Peyer's patch (tissue), 4 donors: ENCODE measurements around the gene ACVR1. TPM values are rescaled to one million over a fixed set of nuclear protein-coding genes. Genes with fewer than 3 reads are reported as not detected.

Source experiments
- DNase-seq, 3 donors: peaks; one replicate each; pipeline ENCODE4 v3.0.0-alpha.2; 2017 to 2019
- H3K27ac ChIP-seq, 4 donors: fragments of 200-600 bp; sonication (generic); one replicate each; pipeline ENCODE4 v1.5.1; 2016 to 2019
- H3K27me3 ChIP-seq, 2 donors: fragments of 200-600 bp; sonication (generic); one replicate each; pipeline ENCODE4 v1.5.1; 2019
- H3K36me3 ChIP-seq, 3 donors: fragments of 200-600 bp; sonication (generic); one replicate each; pipeline ENCODE4 v1.5.1; 2016 to 2019
- H3K4me1 ChIP-seq, 4 donors: fragments of 200-600 bp; sonication (generic); one replicate each; pipeline ENCODE4 v1.5.1; 2016 to 2019
- H3K4me3 ChIP-seq, 4 donors: fragments of 200-600 bp; sonication (generic); 1 replicate in 3 of 4; 2 replicates in 1 of 4; pipeline ENCODE4 v1.5.1; 2016 to 2019; ENCODE audit warnings: mild to moderate bottlenecking in 1 of 4
- H3K9me3 ChIP-seq, 4 donors: fragments of 200-600 bp; sonication (generic); one replicate each; pipeline ENCODE4 v1.5.1; 2016 to 2019; ENCODE audit warnings: mild to moderate bottlenecking in 1 of 4
- POLR2A ChIP-seq, 2 donors: fragments of 450-650 bp; IDR thresholded peaks; one replicate each; pipeline ENCODE4 v1.5.1; 2017; ENCODE audit warnings: antibody characterized with exemption in 2 of 2, mild to moderate bottlenecking in 2 of 2, moderate library complexity in 2 of 2
- total RNA-seq, 4 donors: library from RNA; depleted of rRNA; stranded (reverse); fragments of >200 nt; gene quantifications; one replicate each; pipeline ENCODE4 v1.1.0, GENCODE V29; 2016
- TF ChIP-seq, protein P1 (sequence below), 6 experiments: fragments of 450-650 bp in 4 of 6; fragments of 200-600 bp in 2 of 6; sonication (generic) in 1 of 6; IDR thresholded peaks; one replicate each; pipeline ENCODE4 v1.5.1; 2017 to 2019; ENCODE audit warnings: antibody characterized with exemption in 6 of 6, mild to moderate bottlenecking in 3 of 6, moderate library complexity in 1 of 6

Gene ACVR1
- total RNA-seq, 4 donors from 2014 or later, result 11.8 to 16.5 (median 14.3) TPM

DNA sequence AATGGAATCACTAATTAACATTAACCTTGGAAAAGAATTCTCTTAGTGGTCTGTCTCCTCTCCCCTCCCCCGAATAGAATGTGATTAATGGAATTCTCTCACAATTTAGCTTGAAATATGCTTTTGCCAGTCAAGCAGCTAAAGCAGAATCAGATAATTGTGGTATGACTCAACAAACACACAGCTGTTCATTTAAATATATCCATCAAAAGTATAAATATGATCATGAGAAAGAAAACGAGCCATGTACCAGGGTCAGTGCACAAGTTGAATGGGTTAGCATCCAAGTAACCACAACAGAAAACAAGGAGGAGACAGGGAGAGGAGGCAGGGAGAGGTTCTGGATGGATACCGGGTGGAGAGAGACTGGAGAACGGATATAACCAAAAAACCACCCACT is 66.9 kb downstream of the ACVR1 start:
- Histone ChIP-seq H3K27me3 (no peaks in the 10 kb centered on the region), H3K27ac (no peak overlapping the region), H3K9me3 (no peaks in the 10 kb centered on the region), H3K36me3 (no peaks in the 10 kb centered on the region), H3K4me1 (no peaks in the 10 kb centered on the region), H3K4me3 (no peak overlapping the region)
- no peak for DNase-seq
- TF ChIP-seq, protein P1, sequence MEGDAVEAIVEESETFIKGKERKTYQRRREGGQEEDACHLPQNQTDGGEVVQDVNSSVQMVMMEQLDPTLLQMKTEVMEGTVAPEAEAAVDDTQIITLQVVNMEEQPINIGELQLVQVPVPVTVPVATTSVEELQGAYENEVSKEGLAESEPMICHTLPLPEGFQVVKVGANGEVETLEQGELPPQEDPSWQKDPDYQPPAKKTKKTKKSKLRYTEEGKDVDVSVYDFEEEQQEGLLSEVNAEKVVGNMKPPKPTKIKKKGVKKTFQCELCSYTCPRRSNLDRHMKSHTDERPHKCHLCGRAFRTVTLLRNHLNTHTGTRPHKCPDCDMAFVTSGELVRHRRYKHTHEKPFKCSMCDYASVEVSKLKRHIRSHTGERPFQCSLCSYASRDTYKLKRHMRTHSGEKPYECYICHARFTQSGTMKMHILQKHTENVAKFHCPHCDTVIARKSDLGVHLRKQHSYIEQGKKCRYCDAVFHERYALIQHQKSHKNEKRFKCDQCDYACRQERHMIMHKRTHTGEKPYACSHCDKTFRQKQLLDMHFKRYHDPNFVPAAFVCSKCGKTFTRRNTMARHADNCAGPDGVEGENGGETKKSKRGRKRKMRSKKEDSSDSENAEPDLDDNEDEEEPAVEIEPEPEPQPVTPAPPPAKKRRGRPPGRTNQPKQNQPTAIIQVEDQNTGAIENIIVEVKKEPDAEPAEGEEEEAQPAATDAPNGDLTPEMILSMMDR (IDR thresholded peaks at IDR 0.05), result no peak
- no peak for TF ChIP-seq POLR2A (IDR thresholded peaks at IDR 0.05)

GRCh38 chr2:157808421-157808820 is 67.7 kb downstream of the ACVR1 start:
- no peak for DNase-seq
- no peak for TF ChIP-seq POLR2A (IDR thresholded peaks at IDR 0.05)
- TF ChIP-seq, protein P1 (IDR thresholded peaks at IDR 0.05), result no peak
- Histone ChIP-seq H3K27me3 (no peaks in the 10 kb centered on the region), H3K36me3 (no peaks in the 10 kb centered on the region), H3K9me3 (no peaks in the 10 kb centered on the region), H3K27ac (no peak overlapping the region), H3K4me3 (no peak overlapping the region), H3K4me1 (no peaks in the 10 kb centered on the region)

DNA sequence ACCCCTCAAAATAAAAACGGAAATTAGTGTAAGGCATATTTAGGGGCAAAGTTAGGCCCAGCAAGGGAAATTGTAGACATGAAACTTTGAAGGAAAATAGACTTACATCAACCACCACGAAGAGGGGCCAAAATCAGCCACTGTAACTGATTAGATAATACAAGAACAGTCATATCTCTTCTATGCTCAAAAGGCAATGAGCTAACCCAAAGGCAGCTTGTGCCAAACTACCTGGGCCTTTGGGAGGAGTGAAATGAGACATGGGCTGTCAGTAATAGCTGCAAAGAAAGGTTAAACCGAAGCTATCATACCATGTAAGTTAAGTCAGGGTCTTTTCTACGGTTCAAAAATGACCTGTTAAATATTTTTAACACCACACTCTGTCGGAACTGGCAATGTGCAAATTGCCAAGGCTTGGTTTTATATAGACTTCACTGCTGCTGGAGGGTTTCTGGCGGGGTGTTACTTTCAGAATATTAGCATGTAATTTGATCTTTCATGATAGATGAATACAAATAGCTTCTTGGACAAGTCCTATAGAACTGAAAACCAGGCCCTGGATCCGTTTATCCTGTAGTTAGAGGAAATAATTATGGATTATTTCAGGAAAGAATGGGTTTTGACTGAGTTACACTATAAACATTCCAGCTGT is 69.6 kb downstream of the ACVR1 start:
- Histone ChIP-seq H3K36me3 (no peaks in the 10 kb centered on the region), H3K4me1 (no peaks in the 10 kb centered on the region)
- no peak for TF ChIP-seq POLR2A (IDR thresholded peaks at IDR 0.05)
- TF ChIP-seq, protein P1 (IDR thresholded peaks at IDR 0.05), result no peak

DNA sequence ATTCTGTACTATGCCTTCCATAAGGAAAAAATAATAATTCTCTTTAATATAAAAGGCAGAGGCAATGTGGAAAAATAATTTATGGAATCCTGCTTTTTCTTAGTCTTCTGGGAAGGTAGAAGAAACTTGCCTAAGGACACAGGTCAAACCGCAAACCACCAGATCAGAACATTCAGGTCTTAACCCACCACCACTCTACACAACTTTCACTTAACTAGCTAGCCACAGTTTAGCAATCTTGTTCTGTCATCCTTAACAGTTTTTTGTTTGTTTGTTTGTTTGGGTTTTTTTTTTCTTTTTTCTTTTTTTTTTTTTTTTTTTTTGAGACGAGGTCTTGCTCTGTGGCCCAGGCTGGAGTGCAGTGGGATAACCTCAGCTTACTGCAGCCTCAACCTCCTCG is 70.6 kb downstream of the ACVR1 start:
- Histone ChIP-seq H3K4me3 (no peak overlapping the region), H3K9me3 (no peaks in the 10 kb centered on the region), H3K36me3 (no peaks in the 10 kb centered on the region), H3K27ac (no peak overlapping the region), H3K27me3 (no peaks in the 10 kb centered on the region), H3K4me1 (no peaks in the 10 kb centered on the region)
- no peak for DNase-seq
- TF ChIP-seq POLR2A (IDR thresholded peaks at IDR 0.05), result no peak
- TF ChIP-seq, protein P1 (IDR thresholded peaks at IDR 0.05), result no peak

More for the DNA sequence above, 69.6 kb downstream of the ACVR1 start:
- no peak for DNase-seq
- no peaks in the 10 kb centered on the region for H3K27me3 ChIP-seq
- no peaks in the 10 kb centered on the region for H3K9me3 ChIP-seq
- no peak overlapping the region for H3K4me3 ChIP-seq
- H3K27ac ChIP-seq, result no peak overlapping the region

- Histone ChIP-seq H3K9me3 (no peaks in the 10 kb centered on the region), H3K4me3 (no peak overlapping the region), H3K4me1 (no peaks in the 10 kb centered on the region), H3K27ac (no peak overlapping the region), H3K27me3 (no peaks in the 10 kb centered on the region), H3K36me3 (no peaks in the 10 kb centered on the region)
- no peak for DNase-seq
- TF ChIP-seq, protein P1 (IDR thresholded peaks at IDR 0.05), result no peak
- no peak for TF ChIP-seq POLR2A (IDR thresholded peaks at IDR 0.05)
Observed at GRCh38 chr2:157804355-157804754, 71.8 kb downstream of the ACVR1 start.
